Cardiac muscle cell (in vitro differentiated cells and primary cell): ENCODE measurements around the gene FAF1. TPM values are rescaled to one million over a fixed set of nuclear protein-coding genes. Genes with fewer than 3 reads are reported as not detected.
"Not testable (repeated sequence)": the region's sequence is repeated elsewhere in the genome, so short reads cannot be mapped to it uniquely, and the experiment has no call there.

ENCODE experiments used
- DNase-seq, 2 donors: peaks; one replicate each; pipeline versions ENCODE4 v3.0.0 to v3.0.0-alpha.2; 2010 to 2017; ENCODE audit warnings: low read depth in 1 of 2, low spot score in 1 of 2
- H3K27ac ChIP-seq: fragments of 200-600 bp; sonication (generic); 2 replicates; pipeline ENCODE4 v1.5.1; 2016
- H3K27me3 ChIP-seq: fragments of 200-600 bp; sonication (generic); 2 replicates; pipeline ENCODE4 v1.6.0; 2016; ENCODE audit warnings: control low read depth
- H3K36me3 ChIP-seq: fragments of 200-600 bp; sonication (generic); 2 replicates; pipeline ENCODE4 v1.5.1; 2016; ENCODE audit warnings: control low read depth
- H3K4me1 ChIP-seq: fragments of 200-600 bp; sonication (generic); 2 replicates; pipeline ENCODE4 v1.8.1; 2017; ENCODE audit warnings: low read depth, mild to moderate bottlenecking, mixed run types
- H3K4me3 ChIP-seq: fragments of 200-600 bp; sonication (generic); 2 replicates; pipeline ENCODE4 v1.5.1; 2016; ENCODE audit warnings: mild to moderate bottlenecking
- H3K9me3 ChIP-seq: fragments of 200-600 bp; sonication (generic); 2 replicates; pipeline ENCODE4 v1.5.1; 2017; ENCODE audit warnings: low read depth, mild to moderate bottlenecking, control low read depth
- polyA plus RNA-seq: library from polyadenylated mRNA; unstranded; fragments of >200 nt; fragmentation: Nextera tagmentation; extraction: Ambion mirVana; gene quantifications from 2 replicates; pipeline ENCODE4 v1.2.1, GENCODE V29; 2016
- total RNA-seq: library from RNA; depleted of rRNA; stranded (reverse); fragments of >200 nt; gene quantifications from 2 replicates; pipeline ENCODE4 v1.2.3, GENCODE V29; 2016
- TF ChIP-seq, protein P1 (sequence below): IDR thresholded peaks from 2 replicates; pipeline ENCODE4 v1.5.1; 2012; ENCODE audit warnings: low read depth, mild to moderate bottlenecking, low read length

The FAF1 gene
- total and polyA plus RNA-seq, 2 experiments from 2014 or later, result 24.3 to 76.7 TPM

DNA sequence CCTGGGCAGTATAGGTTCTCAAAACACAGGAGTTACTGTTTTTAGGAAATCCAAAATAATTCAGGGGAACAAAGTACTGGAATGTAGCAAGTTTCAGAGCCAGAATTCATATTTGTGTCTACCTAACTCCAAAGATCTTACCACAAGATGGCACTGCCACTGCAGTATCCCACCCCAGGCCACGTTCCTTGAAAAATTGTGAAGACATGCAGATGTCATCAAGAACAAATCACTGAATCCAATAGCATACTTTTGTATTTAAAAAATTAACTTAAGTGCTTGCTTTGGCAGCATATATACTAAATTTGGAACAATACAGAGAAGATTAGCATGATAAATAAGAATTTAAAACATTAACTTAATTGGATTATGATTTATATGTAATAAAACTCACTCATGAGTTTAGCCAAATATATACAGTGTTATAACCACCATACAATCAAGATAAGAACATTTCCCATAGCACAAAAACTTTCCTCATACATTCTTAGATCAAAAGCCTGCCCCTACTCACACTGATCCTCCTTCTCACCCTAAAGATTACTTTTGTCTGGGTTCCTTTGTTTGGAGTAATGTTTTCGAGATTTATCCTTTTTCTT, 209.9 kb downstream of the FAF1 start:
- H3K4me3 ChIP-seq, result no peak overlapping the region
- no peaks in the 10 kb centered on the region for H3K9me3 ChIP-seq
- TF ChIP-seq, protein P1, sequence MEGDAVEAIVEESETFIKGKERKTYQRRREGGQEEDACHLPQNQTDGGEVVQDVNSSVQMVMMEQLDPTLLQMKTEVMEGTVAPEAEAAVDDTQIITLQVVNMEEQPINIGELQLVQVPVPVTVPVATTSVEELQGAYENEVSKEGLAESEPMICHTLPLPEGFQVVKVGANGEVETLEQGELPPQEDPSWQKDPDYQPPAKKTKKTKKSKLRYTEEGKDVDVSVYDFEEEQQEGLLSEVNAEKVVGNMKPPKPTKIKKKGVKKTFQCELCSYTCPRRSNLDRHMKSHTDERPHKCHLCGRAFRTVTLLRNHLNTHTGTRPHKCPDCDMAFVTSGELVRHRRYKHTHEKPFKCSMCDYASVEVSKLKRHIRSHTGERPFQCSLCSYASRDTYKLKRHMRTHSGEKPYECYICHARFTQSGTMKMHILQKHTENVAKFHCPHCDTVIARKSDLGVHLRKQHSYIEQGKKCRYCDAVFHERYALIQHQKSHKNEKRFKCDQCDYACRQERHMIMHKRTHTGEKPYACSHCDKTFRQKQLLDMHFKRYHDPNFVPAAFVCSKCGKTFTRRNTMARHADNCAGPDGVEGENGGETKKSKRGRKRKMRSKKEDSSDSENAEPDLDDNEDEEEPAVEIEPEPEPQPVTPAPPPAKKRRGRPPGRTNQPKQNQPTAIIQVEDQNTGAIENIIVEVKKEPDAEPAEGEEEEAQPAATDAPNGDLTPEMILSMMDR, result peak; percentile 49
- no peaks in the 10 kb centered on the region for H3K36me3 ChIP-seq
- peak; percentile 11 to 49 for DNase-seq
- H3K27ac ChIP-seq, result no peak overlapping the region
- H3K27me3 ChIP-seq, result no peaks in the 10 kb centered on the region
- no peaks in the 10 kb centered on the region for H3K4me1 ChIP-seq

DNA sequence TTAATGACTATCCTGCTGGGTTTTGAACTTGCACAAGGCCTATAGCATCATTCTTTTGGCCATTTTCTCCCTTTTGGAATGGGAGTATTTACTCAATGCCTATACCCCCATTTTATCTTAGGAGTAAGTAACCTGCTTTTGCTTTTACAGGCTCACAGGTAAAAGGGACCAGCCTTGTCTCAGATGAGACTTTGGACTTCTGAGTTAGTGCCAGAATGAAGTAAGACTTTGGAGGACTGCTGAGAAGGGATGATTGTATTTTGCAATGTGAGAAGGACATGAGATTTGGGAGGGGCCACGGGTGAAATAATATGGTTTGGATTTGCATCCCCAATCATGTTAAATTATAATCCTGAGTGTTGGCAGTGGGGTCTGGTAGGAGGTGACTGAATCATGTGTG, 212.7 kb downstream of the FAF1 start:
- Histone ChIP-seq H3K27ac (no peak overlapping the region), H3K36me3 (peaks cover 4% of the 10 kb centered on the region), H3K4me3 (no peak overlapping the region), H3K9me3 (no peaks in the 10 kb centered on the region), H3K27me3 (no peaks in the 10 kb centered on the region), H3K4me1 (no peaks in the 10 kb centered on the region)
- DNase-seq, result no peak
- TF ChIP-seq, protein P1, result no peak

DNA sequence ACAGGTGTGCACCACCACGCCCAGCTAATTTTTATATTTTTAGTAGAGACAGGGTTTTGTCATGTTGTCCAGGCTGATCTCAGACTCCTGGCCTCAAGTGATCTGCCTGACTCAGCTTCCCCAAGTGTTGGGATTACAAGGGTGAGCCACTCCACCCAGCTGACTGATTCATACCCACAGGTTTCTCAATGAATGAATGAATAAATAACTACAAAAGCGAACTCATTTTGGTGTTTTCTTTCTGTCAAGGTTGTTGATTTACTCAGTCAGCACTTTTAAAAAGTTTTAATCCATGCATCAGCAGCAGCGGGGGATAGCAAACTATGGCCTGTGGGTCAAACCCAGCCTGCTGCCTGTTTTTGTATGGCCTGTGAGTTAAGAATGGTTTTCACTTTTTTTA, 217.5 kb downstream of the FAF1 start:
- no peak for DNase-seq
- TF ChIP-seq, protein P1, result no peak

DNA sequence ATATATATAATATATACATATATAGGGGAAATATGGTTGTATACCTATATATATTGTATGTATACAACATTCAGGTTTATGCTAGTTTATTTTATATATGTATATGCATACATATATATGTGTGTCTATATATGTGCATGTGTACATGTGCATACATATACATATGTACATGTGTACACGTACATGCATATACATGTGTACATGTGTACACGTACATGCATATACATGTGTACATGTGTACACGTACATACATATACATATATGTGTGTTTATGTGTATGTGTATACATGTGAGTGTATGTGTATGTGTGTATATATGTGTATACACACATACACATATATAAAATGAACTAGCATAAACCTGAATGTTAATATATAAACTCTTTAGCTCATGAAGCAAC, 220.9 kb downstream of the FAF1 start:
- Histone ChIP-seq H3K4me1 (no peaks in the 10 kb centered on the region), H3K36me3 (peaks cover 5% of the 10 kb centered on the region), H3K4me3 (no peak overlapping the region), H3K9me3 (no peaks in the 10 kb centered on the region), H3K27me3 (no peaks in the 10 kb centered on the region), H3K27ac (no peak overlapping the region)
- TF ChIP-seq, protein P1, result no peak
- DNase-seq, result no peak

More for the DNA sequence above, 217.5 kb downstream of the FAF1 start:
- no peak overlapping the region for H3K27ac ChIP-seq
- no peak overlapping the region for H3K4me3 ChIP-seq
- no peaks in the 10 kb centered on the region for H3K27me3 ChIP-seq
- H3K9me3 ChIP-seq, result no peaks in the 10 kb centered on the region
- peaks cover 4% of the 10 kb centered on the region for H3K36me3 ChIP-seq
- H3K4me1 ChIP-seq, result no peaks in the 10 kb centered on the region

DNA sequence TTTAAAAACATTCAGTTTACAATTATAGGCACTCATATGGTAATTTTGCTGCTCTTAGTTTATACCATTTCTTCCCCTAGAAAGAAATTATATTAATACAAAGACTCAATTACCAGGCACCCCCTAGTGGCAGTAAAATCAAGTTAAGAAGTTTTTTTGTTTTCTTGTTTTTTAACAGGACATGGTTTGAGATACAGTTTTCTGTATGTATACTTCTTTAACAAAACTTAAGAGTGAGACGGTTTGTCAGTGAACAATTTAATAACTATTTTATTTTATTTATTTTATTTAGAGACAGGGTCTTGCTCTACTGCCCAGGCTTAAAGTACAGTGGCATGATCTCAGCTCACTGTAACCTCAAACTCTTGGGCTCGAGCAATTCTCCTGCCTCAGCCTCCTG, 224.6 kb downstream of the FAF1 start:
- no peaks in the 10 kb centered on the region for H3K27me3 ChIP-seq
- H3K4me1 ChIP-seq, result no peaks in the 10 kb centered on the region
- no peaks in the 10 kb centered on the region for H3K9me3 ChIP-seq
- H3K36me3 ChIP-seq, result peaks cover 4% of the 10 kb centered on the region
- DNase-seq, result peak; percentile 7 to 44
- H3K27ac ChIP-seq, result no peak overlapping the region
- TF ChIP-seq, protein P1, result peak; percentile 57
- H3K4me3 ChIP-seq, result no peak overlapping the region

DNA sequence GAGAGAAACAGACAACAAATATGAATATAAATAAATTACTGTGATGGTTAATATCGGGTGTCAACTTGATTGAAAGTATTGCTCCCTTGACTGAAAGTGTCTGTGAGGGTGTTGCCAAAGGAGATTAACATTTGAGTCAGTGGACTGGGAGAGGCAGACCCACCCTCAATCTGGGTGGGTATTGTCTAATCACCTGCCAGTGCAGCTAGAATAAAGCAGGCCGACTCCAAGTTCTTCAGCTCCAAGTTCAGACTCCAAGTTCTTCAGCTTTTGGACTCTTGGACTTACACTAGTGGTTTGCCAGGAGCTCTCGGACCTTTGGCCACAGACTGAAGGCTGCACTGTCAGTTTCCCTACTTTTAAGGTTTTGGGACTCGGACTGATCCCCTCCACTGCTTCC, 232.5 kb downstream of the FAF1 start:
- DNase-seq, H3K27ac ChIP-seq, H3K27me3 ChIP-seq, H3K36me3 ChIP-seq, H3K4me1 ChIP-seq, H3K9me3 ChIP-seq, H3K4me3 ChIP-seq: not testable (repeated sequence)
